ENCODE results near the gene GOLGA3.

Gene GOLGA3

DNA sequence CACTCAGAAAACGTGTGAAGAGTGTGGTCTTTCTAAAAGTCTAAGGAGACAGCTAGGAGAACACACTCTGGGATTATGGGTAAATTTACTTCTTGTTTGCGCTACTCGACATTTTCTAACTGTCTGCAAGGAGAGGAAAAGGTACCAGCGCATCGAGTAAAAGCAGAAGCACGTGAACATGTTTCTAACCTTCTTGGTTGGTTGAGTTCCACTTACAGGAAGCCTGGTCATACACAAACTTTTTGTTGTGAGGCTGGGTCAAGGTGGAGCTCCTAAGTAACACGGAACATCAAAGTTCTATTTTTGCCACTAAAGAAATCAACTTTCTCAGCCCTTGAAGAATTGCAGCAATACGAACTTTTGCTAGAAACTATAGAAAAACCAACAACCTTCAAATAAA is 87.0 kb downstream of the GOLGA3 start:
- no peak for DNase-seq

DNA sequence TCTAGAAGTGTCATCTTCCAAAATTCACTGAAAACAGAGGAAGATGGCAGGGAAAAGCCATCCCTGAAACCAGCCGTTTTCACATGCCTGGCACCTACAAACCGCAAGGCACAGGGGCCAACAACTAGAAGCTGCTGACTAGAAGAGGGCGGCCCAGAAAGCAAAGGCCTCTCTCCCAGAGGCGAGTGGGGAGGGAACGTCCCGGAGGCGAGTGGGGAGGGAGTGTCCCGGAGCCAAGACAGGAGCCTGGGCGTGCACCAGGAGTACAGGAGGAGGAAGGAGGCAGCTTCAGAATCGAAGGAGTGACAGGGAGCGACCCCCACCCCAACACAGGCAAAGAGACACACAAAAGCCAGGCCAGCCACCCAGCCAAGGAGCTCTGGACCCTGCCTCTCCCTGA is 88.0 kb downstream of the GOLGA3 start:
- DNase-seq = no peak

DNA sequence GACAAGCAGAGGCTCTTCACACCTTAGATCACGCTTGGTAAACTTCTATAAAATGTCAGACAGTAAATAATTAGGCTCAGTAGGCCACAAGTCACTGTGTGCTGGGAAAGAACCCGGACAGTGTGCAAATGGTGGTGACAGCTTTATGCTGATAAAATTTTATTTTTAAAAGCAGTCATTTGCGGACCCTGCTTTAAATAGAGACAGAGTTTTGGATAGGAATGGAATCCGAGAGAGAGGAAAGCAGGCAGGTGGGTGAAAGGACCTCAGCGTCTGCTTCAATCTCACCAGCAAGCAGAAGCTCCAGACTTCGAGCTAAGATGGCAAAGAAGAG is 88.4 kb downstream of the GOLGA3 start:
- no peak for DNase-seq

DNA sequence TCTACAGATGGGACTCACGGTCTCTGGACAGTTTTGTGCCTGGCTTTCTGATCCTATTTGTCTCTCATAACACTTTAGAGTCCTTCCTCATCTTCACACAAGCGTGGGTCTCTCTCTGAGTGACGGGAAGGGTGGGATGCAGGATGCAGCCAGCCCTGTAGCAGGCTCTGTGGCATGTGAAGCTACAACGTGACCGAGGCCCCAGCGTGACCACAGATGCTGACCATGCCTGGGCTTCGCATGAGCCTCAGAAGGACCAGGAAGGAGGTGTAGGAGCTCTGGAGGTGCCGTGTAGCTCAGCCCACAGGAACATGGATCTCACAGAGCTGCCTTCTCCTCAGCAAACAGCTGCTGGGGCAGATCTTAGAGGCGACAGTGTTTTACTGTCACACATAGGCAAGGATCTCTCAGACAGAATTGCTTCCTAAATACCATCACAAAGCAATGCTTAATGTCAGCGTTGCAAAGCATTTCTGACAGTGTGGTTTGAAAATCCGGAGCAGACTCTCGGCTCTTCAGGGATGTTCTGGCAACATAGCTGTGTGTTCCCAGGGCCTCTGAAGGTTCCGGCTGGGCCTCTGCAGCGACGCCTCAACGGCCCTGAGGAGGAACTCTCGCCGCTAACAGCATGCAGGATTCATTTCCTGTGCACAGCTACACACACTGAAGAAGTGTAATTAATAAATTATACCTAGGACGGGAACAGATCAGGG is 88.9 kb downstream of the GOLGA3 start:
- no peak for DNase-seq

DNA sequence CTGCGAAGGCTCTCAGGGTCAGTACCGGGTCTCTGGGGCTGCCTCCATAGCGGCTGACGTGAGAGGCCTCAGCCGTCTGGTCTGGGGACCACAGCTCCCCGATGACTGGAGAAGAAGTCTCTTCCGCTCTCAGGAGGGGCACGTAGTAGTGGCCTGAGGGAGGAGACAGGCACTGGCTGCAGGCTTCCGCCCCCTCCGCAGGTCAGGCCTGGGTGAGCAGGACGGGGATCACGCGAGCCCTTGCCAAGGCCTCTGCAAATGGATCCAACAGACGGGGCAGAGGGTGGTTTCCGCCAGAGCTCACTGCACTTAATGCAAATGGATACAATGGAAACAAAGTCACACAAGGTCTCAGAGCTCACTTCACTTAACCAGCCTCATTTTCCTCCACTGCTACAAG is 91.8 kb downstream of the GOLGA3 start:
- DNase-seq = no peak

DNA sequence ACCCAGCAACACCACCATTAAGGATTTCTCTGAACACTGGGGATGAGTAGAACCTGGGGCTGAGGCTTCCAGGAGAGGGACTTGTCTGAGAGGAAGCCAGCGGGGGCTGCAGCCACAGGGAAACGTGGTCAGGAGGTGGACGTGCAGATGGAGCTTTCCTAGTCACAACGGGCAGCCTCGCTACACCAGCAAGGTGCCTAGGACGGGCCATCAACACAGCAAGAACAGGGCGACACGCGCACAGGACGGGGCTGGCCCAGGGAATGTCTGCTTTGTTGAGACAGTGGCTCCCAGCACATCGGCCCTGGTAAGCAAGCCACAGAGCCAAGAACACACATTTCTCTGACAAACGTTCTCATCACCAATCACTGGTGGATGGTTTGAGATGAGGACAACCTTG is 92.3 kb downstream of the GOLGA3 start:
- no peak for DNase-seq

DNA sequence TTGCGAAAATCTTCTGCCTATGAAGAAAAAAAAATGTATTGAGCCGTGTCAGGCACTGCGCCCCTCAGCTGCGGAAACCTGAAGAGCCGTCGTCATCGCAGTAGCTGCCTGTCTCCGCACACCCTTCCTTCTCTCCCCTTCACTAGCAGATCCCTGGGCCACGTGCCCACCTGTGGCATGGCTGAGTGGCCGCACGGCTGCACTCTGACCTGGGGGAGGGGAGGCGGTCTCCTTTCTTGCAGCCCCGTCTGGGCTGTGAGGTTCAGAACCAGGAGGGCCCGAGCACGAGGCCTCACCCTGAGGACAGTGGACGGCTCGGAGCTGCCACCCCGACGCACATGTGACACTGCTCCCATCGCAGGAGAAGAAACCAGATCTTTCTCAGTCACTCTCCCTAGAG is 93.2 kb downstream of the GOLGA3 start:
- DNase-seq = no peak

DNA sequence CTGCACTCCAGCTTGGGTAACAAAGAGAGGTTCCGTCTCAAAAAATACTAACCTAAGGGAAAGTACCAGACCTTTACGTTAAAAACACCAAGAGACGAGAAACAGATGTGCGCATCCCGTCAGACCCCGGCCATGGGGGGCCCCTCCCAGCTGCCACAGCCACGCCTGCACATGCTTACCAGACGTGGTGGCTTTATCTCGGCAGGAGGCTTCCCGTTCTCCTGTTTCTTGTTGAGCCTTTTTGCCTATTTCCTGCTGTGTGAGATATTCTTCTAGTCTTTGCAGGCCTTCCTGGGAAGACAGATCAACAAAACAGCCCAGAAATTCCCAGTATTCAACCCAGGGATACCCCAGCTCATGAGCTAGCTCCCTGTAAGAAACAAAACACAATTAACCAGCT is 94.5 kb downstream of the GOLGA3 start:
- DNase-seq = peak; percentile 79

DNA sequence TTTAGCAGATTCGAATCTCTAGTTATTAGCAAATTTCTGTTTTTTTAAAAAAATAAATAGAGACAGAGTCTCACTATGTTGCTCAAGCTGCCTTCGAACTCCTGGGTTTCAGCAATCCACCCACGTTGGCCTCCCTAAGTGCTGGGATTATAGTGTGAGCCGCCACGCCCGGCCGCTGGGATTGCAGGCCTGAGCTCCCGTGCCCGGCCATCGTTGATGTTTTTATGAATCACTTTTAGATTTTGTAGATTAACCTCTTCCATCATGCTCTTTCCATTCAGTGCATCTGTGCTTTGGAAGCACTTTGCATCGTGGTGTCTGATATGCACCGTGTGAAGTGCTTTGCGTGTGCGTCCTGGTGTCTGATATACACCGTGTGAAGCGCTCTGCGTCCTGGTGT is 97.1 kb downstream of the GOLGA3 start:
- no peak for DNase-seq

DNA sequence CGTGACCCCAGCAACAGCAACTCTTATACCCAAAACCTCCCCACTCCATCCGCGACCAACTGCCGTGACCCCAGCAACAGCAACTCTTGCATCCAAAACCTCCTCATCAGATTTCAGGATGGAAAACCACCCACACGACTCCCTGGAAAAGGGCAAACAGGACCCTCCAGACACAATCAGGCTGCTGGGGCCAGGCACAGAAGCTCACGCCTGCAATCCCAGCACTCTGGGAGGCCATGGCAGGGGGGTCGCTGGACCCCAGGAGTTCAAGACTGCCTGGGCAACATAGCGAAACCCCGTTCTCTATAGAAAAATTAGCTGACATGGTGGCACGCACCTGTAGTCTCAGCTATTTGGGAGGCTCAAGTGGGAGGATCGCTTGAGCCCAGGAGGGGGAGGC is 98.3 kb downstream of the GOLGA3 start:
- DNase-seq = no peak

DNA sequence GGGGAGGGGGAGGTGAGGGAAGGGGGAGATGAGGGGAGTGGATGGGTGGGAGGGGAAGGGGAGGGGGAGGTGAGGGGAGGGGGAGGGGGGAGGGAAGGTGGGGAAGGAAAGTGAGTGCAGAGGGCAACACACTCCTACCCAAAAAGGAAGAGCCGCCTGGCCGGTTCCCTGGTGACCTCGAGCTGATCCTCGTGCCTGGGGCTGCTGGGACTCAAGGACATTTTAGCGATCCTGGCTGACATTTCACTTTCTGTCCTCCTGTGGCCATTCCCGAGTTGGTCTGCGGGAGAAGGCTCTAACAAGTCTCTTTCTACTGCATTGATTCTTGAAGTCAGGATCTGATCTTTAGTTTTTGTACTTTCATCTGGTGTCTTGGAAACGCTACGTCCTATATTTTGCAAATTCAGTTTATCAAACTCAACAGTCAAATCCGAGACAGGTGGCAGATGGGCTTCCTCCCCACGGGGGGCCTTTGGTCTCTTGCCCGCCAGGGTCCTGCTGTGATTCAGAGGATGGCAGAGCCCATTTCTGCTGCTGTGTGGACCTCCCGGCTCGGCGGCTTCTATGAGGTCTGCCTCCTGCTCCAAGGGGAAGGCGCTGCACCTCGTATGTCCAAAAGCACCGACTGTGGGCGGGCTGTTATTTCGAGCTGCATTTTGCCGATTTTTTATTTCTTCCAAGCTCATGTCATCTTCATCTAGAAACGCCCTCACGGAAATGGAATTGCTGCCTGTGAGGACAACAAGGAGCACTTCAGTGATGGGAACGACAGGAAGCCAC is 98.9 kb downstream of the GOLGA3 start:
- no peak for DNase-seq

DNA sequence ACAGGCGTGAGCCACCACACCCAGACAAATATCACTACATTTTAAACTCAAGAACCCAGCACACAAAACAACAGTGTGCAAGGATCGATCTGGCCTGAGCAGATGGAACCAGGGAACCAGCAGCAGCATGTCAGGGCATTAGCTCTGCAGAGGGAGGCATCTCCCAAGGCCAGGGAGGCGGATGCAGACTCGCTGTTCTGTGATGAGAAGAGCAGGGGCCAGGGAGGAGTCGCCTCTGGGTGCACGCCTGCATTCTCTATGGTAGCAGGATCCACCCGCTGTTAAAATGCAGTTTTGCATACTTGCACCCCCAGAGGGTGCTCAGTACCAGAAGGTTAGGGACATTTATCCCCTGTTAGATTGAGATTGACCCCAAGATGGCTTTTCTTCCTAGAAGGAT is 100.2 kb downstream of the GOLGA3 start:
- DNase-seq = no peak

DNA sequence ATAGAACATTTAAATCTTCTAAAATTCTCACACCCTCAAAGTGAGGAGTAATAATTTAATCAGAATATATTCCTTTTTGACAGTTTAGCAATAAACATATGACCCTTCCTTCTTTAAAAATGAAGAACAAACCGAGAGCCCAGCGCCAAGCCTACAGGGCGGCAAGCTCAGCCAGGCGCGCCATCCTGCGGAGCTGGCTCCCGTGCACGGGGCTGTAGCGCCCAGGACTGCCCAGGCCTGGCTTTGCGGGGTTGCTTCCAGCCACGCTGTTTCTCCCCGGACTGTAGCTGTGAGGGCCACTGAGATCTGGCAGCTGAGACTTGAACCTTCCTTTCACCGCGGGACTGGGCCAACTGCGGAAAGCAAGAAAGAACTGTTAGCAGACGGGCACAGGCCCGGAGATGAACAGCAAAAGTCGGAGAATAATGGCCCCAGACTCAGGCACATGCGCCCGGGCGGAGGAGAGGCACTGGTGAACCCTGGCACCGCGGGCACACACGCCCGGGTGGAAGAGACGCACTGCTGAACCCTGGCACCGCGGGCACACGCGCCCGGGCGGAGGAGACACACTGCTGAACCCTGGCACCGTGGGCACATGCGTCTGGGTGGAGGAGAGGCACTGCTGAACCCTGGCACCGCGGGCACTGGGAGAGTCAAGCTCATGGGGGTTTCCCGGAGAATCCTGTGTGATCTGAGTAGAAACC is 101.4 kb downstream of the GOLGA3 start:
- DNase-seq = no peak

DNA sequence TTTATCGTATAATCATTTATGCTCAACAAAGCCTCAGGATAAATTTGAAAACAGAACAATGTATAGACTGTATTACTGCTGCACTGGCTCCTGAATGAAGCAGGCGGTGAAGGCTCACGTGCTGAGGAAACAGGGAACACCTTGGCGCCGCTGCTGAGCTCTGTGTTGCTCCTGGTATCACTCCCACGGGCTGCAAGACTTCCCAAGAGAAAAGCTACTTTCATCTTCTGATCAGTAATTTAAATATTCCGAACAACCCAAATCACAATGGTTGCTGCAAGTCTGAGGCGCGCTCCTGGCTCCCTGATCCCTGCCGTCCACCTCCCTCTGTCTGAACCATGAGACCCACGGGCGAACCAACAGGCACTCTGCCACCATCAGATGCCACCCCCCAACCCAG is 102.3 kb downstream of the GOLGA3 start:
- no peak for DNase-seq

DNA sequence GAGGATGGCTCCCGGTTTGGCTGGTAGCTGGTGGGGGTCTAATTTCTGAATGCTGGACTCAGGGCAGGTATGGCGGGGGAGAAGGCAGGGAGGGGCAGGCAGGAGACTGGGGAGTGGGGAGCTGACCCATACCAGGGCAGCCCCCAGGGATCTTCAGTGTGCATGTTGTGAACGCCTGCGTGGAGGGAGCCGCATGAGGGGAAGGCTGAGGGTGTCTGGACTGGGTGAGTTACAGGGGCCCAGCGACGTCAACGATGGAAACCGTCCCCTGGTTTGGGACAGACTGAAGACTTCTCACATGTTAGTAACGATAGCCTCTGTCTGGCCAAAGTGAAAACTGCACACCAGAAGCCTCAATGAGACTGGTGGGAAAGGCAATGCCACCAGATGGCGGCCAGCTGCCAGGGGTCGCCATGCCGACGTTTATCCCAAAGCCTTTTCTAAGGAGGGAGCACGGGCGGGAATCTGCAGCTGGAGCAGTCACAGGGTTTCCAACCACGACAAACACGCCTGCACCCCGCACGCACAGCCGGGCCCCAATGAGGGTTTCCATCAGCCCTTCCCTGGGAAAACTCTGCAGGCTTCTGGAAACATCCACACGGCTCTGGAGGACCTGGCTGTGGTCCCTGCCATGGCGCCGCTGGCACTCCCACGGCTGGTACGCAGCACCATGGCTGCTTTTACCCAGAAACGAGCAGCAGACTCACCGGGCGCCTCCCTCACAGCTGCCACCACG is 104.0 kb downstream of the GOLGA3 start:
- peak; percentile 32 for DNase-seq

DNA sequence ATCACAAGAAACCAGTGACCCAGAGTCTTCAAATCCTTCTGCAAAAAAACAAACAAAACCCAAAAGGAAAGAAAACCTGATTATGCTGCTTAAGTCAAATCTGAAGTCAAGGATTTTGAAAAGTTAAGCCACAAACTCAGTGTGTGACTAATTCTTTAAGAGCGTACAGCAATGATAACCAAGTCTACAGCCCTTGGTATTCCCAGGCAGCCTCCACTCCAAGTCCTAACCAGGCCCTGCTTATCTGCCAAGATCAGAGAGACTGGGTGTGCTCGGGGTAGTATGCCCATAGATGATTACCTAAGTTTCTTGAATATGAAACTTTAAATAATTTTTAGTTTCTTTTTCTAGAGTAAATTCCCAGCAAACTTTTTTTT is 104.9 kb downstream of the GOLGA3 start:
- DNase-seq = no peak

DNA sequence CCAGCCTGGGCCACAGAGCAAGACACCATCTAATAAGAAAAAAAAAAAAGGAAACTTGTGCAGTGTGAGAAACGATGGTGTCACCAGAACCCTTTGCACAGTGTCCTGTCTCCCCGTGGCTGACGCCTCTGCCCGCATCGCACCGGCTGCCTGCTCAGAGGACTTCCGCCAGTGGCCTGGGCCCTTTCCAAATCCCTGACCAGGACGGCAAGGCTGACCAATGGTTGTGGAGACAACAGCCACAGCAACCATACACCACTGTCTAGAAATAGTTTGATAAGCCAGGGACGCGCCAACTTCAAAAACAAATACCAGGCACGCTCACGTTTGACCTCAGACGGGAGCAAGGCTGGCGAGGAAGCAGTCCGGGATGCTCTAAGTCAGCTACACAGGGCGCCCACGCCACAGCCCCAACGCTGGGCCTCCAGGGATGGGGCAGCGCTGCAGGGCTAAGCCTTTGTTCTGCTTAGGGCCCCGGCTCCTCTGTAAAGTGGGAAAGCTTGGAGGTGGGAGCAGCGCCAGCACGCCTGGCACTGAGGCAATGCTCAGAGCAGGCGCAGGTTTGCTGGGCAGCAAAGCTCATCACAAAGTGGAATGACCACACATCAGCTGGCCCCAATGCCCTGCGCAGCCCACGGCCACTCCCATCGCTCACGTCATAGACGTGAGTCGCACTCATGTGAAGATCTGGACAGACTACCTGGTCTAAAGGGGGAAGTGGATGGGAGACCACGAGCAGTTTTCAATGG is 105.5 kb downstream of the GOLGA3 start:
- DNase-seq = no peak

DNA sequence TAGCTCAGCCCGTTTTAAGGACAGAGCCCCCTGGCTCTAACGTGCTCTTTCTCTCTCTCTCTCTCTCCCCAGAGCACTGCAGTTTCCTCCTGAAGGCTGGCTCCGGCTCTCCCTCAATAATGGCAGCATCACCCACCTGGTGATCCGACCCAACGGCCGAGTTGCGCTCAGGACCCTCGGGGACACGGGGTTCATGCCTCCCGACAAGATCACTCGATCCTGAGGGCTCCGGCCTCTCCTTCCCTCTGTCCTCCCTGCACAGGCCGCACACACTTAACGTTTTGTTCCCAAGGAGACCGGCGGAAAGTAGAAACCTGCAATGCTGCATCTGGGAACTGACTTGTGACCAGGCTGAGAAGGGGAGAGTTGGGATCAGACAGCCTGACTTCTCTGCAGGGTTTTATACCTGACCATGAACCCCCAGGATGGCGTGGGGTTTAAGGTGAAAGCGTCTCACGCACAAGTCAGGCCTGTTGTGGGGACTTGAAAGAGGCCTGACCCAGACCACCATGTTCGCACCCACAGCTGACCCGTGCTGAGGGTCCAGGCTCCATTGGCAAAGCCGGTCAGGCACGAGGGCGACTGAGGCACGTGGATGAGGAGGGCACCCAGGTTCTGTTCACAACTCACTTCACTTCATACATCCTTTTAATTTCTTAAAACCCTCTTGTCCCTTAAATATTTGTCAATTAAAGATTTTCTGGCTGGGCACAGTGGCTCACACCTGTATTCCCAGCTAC is 107.9 kb downstream of the GOLGA3 start:
- no peak for DNase-seq

DNA sequence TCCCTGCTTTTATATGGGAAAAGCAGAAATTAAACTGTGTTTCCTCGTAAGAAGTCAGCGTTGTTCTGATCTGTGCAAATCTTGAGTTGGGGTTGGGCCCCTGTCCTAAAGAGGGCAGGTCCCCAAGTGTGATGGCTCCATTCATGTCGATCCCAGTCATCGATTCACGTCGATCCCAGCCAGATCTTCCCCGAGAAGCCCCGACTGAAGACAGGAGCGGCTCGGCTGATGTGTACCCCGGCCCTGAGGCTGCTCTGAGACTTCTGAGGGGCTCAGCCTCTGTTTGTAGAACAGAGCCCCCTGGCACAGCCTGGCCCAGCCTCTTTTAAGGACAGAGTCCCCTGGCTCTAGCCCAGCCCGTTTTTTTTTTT is 108.7 kb downstream of the GOLGA3 start:
- no peak for DNase-seq

DNA sequence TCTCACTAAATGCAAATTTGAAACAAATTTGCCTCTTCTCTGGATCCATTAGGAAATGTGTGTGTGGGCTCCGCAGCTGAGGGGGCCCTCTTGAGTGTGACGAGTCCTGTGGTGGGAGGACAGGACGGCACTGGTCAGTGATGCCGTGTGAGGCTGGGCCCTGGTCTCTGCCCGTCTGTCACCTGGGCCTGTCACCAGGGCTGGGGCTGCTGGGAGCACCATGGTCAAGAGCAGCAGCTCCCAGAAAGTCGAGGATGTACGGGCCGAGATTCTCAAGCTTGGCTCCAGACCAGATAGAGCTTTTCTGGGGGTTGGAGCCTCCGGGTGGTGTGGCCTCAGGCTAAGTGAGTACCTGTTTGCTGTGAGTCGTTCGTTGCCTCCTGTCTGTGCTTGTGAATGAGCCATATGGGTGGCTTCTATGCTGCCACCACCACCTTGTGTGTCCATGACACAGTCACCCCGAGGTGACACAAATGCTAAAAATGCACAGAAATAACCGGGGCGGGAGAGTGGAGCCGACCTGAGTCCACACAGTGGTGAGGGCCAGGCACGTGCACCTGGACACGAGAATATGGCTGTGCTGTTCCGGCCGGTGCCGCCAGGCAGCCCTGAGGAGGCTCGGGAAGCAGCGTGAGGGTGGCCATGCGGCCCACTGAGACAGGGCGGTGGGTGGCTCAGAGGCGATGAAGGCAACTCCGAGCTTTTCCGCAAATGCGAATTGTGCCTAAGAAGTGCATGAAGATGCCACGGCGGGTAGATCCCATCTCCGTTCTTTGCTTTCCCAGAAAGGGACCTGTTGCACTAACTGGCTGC is 109.3 kb downstream of the GOLGA3 start:
- DNase-seq = no peak

All from fibroblast of skin of right quadriceps (primary cell).